ENCODE data around the gene ADAMTS9.

DNA sequence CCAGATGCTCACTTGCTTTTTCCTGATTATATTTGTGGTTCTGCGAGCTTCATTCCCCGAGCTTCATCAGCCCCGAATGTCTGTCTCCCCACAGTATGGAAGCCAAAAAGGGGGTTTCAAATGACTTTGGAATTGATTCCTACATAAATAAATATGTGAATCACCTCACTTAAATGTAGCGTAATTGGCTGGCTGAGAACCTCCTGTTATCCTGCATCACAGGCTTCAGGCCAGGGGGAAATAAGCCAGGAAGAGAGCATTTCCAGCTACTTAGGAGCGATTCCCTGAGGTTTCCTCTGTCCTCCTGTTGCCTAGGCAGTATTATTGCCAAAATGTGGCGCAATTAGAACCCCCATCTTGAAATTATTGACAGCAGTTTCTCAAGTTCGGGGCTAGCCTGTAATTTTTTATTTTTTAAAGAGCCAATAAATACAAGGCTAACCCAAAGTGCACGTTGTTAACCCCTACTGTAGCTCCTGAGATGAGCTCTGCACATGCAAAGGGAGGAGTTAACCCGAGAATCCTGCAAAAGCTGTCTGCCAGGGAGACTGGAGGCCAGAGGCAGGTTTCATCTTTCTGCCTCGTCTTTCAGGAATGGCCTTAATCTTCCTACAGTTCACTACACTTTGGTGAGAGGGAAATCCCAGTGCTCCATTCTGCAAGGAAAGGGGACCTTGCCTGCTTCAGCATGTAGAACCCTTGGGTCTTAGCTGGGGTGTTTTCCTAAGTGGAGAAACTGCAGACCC is 148.2 kb downstream of the ADAMTS9 start:
- TF ChIP-seq POLR2A (IDR thresholded peaks at IDR 0.05), result no peak
- TF ChIP-seq, protein P1, sequence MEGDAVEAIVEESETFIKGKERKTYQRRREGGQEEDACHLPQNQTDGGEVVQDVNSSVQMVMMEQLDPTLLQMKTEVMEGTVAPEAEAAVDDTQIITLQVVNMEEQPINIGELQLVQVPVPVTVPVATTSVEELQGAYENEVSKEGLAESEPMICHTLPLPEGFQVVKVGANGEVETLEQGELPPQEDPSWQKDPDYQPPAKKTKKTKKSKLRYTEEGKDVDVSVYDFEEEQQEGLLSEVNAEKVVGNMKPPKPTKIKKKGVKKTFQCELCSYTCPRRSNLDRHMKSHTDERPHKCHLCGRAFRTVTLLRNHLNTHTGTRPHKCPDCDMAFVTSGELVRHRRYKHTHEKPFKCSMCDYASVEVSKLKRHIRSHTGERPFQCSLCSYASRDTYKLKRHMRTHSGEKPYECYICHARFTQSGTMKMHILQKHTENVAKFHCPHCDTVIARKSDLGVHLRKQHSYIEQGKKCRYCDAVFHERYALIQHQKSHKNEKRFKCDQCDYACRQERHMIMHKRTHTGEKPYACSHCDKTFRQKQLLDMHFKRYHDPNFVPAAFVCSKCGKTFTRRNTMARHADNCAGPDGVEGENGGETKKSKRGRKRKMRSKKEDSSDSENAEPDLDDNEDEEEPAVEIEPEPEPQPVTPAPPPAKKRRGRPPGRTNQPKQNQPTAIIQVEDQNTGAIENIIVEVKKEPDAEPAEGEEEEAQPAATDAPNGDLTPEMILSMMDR (IDR thresholded peaks at IDR 0.05), result no peak
- TF ChIP-seq POLR2AphosphoS5 (IDR thresholded peaks at IDR 0.05), result peak; percentile 36 to 61 (median 58)
- peak in 2 of 4 donors; percentile 38 to 40 for TF ChIP-seq EP300 (IDR thresholded peaks at IDR 0.05)

Data from sigmoid colon (tissue), 4 donors.